Retinal pigment epithelial cell (primary cell): ENCODE measurements around the gene NHS.

Source experiments
- DNase-seq: peaks from one replicate; pipeline ENCODE4 v3.0.0-alpha.2; 2010; ENCODE audit warnings: low read depth
- H3K4me3 ChIP-seq: 2 replicates; pipeline ENCODE4 v1.5.1; 2011; ENCODE audit warnings: mild to moderate bottlenecking, low read length, control low read depth, moderate library complexity
- TF ChIP-seq, protein P1 (sequence below): conservative IDR thresholded peaks from 2 replicates; pipeline ENCODE4 v1.5.1; 2011; ENCODE audit warnings: low read depth, low read length, control low read depth, inconsistent platforms

Gene NHS

DNA sequence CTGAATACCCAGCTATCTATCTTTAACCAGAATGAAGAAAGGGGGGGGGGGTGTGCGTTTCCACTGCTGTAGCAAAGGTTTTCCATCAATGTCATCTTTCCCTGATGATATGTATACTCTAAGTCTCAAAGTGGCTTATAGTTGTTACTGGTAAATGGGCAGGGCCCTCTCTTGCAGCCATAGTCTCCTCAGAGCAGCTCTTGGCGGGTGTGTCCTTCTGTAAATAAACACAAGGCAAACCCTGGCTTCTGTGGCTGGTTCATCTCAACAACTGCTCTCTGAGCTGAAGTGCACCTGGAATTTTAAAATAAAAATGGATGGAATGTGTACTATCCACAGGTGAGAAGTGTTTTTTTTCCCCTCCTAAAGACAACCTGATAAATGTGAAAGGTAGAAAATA is 304.8 kb downstream of the NHS start:
- TF ChIP-seq, protein P1, sequence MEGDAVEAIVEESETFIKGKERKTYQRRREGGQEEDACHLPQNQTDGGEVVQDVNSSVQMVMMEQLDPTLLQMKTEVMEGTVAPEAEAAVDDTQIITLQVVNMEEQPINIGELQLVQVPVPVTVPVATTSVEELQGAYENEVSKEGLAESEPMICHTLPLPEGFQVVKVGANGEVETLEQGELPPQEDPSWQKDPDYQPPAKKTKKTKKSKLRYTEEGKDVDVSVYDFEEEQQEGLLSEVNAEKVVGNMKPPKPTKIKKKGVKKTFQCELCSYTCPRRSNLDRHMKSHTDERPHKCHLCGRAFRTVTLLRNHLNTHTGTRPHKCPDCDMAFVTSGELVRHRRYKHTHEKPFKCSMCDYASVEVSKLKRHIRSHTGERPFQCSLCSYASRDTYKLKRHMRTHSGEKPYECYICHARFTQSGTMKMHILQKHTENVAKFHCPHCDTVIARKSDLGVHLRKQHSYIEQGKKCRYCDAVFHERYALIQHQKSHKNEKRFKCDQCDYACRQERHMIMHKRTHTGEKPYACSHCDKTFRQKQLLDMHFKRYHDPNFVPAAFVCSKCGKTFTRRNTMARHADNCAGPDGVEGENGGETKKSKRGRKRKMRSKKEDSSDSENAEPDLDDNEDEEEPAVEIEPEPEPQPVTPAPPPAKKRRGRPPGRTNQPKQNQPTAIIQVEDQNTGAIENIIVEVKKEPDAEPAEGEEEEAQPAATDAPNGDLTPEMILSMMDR = no peak
- no peak for DNase-seq
- H3K4me3 ChIP-seq = no peak overlapping the region

DNA sequence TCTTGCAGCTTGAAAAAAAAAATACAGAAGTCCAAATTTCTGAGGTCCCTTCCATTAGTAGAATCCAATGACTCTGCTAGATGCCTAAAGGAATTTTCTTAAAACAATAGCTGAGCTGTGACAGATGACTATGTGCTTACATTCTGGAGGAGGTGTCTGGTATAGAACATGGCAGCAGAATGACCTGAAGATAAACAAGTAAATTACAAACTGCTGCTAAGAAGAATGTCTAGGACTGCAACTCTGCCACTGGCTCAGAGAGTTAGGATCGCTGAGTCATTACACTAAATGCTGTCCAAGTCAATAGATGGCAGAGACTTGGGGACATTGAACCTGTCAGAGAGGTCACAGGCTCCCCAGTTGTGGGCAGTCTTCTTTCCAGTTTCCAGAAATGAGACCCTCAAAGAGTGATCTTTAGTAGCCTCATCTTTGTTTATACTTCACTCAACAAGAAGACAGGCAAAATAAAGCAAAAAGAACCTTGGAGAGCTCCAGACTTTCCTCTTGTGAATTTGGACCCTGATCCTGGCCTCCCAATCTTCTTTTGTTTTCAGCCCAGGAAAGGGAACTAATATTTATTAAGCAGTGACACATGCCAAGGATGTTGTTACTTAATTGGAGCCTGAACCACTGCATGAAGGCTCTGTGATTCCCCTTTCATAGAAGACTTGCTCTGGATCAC is 305.9 kb downstream of the NHS start:
- TF ChIP-seq, protein P1 = no peak
- no peak for DNase-seq
- no peak overlapping the region for H3K4me3 ChIP-seq

DNA sequence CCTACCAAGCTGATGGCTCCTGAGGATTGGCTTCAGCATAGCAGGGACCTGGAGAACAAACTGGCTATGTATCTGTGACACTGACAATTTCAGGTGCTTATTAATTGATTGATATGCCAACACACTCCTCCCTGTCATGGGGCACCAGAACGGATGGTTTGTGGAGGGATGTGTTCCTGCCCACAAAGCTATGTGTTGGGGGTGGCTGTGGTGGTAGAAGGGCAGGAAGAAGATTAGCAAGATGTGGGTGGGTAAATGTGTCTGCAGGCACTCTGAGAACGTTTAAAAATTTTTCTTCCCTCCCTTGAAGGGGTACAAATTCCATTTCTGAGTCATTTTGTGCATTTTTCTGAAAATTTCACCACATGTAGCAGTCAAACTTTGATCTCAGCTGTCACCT is 307.3 kb downstream of the NHS start:
- no peak for DNase-seq
- no peak overlapping the region for H3K4me3 ChIP-seq
- TF ChIP-seq, protein P1 = no peak

DNA sequence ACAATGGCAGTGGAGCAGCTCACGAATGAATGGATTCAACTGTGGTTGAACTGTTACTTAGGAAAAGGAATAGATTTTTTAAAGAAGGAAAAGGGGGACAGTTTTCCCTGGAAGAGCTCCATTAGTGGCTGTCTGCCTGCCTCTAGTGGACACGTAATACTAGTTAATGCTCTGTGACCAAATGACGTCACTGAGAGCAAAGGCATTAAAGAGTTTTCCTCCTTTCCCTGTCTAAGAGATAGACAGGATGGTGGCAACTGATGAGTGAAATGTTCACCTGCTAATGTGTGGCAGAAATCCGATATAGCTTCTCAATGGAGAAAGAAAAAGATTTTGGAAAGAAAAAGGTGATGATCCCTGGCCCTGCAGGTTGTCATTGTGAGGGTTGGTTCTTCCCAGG is 310.0 kb downstream of the NHS start:
- no peak for DNase-seq
- H3K4me3 ChIP-seq = no peak overlapping the region
- TF ChIP-seq, protein P1 = no peak

DNA sequence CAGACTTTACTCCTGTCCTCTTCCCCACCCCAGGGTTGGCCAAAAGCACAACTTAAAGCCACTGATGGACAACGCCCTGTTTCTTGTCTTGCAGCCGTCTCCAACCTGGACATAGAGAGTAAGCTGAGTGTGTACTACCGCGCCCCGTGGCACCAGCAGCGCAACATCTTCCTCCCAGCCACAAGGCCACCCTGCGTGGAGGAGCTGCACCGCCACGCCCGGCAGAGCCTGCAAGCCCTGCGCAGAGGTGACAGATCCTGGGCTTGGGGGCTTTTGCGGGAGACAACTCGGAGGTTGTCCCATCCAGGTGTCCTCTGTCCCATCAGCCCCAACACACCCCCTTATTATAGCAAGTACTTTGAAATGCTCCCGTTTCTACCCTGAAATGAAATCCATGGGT is 312.6 kb downstream of the NHS start:
- no peak overlapping the region for H3K4me3 ChIP-seq
- TF ChIP-seq, protein P1 = no peak

DNA sequence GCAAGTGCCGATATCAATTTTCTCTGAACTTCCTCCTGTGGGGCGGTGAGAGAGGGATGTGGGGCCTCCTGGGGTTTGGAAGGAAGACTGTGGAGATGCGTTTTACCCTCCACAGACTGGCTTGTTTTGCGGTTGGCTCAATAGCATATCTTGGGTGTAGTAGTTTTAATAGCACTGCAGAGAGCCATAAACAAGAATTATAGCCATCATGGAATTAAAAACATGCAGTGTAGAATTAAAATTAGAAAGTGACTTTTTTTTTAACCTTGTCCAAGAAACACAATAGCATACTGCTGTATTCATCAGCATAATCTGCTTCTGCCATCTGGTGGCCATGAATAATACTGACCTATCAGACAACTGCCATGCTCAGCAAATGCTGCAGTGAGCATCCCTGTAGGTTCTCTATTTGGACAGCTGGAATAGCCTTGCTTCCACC is 315.0 kb downstream of the NHS start:
- TF ChIP-seq, protein P1 = peak; percentile 63
- no peak overlapping the region for H3K4me3 ChIP-seq
- peak; percentile 20 for DNase-seq

More for the DNA sequence above, 312.6 kb downstream of the NHS start:
- no peak for DNase-seq

DNA sequence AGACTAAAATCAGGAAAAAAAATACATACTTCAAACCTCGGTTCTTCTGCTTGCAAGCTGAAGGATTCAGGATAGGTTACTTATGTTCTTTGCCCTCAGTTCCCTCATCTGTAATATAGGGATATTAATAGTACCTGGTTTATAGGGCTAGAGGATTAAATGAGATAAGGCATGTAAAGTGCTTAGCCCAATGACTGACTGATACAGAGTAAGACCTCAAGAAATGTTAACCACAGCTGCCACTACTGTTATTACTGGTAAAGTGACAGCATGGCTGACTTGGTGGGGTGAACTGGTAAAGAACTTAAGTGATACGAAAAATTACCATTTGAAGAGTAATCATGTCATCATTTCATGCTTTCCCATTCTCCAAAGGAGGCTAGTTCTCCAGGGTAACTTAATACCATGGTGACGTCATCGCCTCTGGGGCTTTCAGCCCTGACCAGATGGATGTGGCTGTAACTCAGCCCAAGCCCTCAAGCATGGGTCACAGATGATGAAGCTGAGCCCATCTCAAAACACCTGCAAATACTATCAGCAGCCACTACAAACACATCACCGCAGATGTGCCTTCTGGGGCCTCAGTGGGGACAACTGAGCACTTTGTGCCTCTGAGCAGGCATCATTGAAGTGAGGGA is 317.8 kb downstream of the NHS start:
- no peak for DNase-seq
- H3K4me3 ChIP-seq = no peak overlapping the region
- TF ChIP-seq, protein P1 = no peak
